ENCODE data around the gene ACOT9. TPM values are rescaled to one million over a fixed set of nuclear protein-coding genes. Genes with fewer than 3 reads are reported as not detected.
A peak's percentile ranks its signal among the peaks of the same experiment; 100 is the strongest.
"Not testable (repeated sequence)": the region's sequence is repeated elsewhere in the genome, so short reads cannot be mapped to it uniquely, and the experiment has no call there.

ACOT9 gene
- total RNA-seq, 4 donors from 2014 or later = 48.7 to 70.7 (median 57.7) TPM

DNA sequence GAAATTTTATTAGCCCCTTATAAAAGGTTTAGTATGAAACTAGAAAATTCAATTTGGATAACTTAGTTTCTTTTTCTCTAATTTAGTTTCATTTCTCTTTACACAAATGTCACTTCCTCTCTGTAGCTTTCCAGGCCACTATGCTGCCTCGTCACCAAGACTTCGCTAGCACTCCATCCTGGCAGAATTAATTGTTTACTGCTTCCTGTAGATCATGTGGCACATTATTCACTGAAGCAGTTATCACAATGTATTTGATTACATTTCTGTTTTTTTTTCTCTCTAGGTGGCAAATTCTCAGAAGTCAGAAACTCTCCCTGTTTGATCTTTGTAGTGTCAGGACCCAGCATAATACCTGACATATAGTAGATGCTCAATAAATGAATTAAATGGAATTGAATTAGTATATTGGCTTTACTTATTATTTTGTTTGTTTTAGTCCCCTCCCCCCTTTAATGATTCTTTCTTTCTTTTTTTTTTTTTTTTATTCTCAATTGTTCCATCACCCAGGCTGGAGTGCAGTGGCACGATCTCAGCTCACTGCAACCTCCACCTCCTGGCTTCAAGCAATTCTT lies 30.6 kb upstream of the ACOT9 start:
- H3K9me3 ChIP-seq = no peaks in the 10 kb centered on the region
- H3K36me3 ChIP-seq = no peaks in the 10 kb centered on the region
- TF ChIP-seq CTCF (IDR thresholded peaks at IDR 0.05) = no peak
- H3K27me3 ChIP-seq = no peaks in the 10 kb centered on the region
- peak overlapping the region in 1 of 4 donors; percentile 44 for H3K27ac ChIP-seq
- H3K4me1 ChIP-seq = no peaks in the 10 kb centered on the region
- ATAC-seq = no peak
- no peak overlapping the region for H3K4me3 ChIP-seq
- 71 to 73% methylated on average over 2 to 3 of the region's 3 CpGs for WGBS, 2 donors (ENCODE audit: low coverage in 1 of 2)

GRCh38 chrX:23771086-23771485 lies 28.0 kb upstream of the ACOT9 start:
- H3K9me3 ChIP-seq, H3K4me1 ChIP-seq, H3K27ac ChIP-seq, H3K4me3 ChIP-seq, H3K36me3 ChIP-seq, H3K27me3 ChIP-seq, ATAC-seq: not testable (repeated sequence)
- 92% methylated on average over 6 of the region's 7 CpGs; no CpG with 5 or more reads in 1 of the 2 donors for WGBS, 2 donors (ENCODE audit: low coverage in 1 of 2)

- no peak for TF ChIP-seq POLR2A (IDR thresholded peaks at IDR 0.05)
- no peak for TF ChIP-seq EP300 (IDR thresholded peaks at IDR 0.05)
- TF ChIP-seq POLR2AphosphoS5 (IDR thresholded peaks at IDR 0.05) = no peak
- TF ChIP-seq CTCF (IDR thresholded peaks at IDR 0.05) = no peak
- Histone ChIP-seq H3K9me3 (no peaks in the 10 kb centered on the region), H3K27ac (no peak overlapping the region), H3K27me3 (no peaks in the 10 kb centered on the region), H3K36me3 (no peaks in the 10 kb centered on the region), H3K4me1 (no peaks in the 10 kb centered on the region), H3K4me3 (no peak overlapping the region)
- 100% methylated on average over 1 of the region's 2 CpGs; no CpG with 5 or more reads in 1 of the 2 donors for WGBS, 2 donors (ENCODE audit: low coverage in 1 of 2)
- ATAC-seq = no peak
Observed at GRCh38 chrX:23770142-23770541, 27.1 kb upstream of the ACOT9 start.

DNA sequence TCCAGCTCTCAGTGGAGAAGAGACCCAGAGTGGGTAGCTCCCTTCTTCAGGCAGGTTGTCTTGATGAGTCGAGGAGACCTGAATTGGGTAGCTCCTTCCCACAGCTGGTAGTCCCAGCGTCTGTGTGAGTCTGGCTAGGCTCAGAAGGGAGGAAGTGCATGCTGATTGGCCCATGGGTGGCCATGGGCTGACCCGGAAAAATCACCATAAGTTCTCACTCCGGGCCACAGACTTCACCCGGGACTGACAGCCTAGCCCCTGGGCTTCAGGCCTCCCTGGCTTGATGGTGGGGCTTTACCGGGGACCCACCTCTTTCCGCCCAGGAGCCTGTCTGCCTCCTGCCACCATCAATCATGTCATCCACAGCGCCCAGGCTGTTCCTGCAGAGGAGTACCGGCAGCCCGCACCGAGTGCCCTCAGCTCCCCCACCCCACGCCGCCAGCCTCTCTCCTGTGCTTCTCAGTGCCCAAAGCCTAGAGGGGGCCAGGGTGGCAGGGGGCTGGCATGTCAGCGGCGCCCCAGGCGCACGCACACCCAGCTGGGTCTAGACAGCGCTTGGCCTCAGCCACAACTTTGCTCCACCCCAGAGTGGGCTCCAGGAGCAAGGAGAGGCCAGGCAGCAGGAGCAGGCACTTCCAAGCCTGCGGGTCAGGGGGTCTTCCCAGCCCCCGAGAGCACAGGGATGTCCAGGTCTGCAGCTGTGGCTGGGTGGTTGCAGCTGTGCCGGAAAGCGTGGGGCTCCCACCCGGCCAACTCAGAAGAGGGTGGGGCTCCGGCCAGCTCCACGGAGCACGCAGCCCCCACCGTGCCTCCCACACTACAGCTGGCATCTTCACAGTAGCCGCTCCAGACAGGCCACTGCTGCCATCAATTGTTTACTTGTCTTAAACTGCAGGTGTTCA lies 23.8 kb upstream of the ACOT9 start:
- Histone ChIP-seq H3K27me3 (no peaks in the 10 kb centered on the region), H3K4me1 (no peaks in the 10 kb centered on the region), H3K36me3 (no peaks in the 10 kb centered on the region), H3K4me3 (peak overlapping the region in 1 of 2 donors; percentile 43), H3K27ac (no peak overlapping the region), H3K9me3 (no peaks in the 10 kb centered on the region)
- no peak for ATAC-seq
- no peak for TF ChIP-seq CTCF (IDR thresholded peaks at IDR 0.05)
- WGBS, 2 donors (ENCODE audit: low coverage in 1 of 2) = 80% methylated on average over 3 of the region's 28 CpGs; no CpG with 5 or more reads in 1 of the 2 donors

DNA sequence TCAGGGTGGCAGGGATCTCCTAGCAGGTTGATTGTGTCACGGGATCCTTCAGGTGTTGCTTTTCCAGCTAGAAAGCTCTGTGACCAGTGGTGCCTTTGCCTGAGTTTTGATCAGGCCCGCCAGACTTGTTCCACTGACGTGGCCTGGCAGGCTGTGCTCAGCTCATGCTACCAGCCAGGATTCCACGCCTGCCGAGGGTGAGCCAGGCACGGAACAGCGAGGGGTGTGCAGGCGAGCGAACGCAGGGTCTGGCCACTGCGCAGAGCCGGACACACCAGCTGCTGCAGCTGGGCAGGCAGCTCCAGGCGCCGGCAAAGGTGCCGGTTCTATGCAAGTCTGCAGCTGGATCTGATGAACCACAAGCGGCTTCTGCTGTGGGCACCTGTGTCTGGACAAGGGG lies 22.8 kb upstream of the ACOT9 start:
- no peak for ATAC-seq
- H3K4me3 ChIP-seq = no peak overlapping the region
- no peaks in the 10 kb centered on the region for H3K4me1 ChIP-seq
- WGBS, 2 donors (ENCODE audit: low coverage in 1 of 2) = 87% methylated on average over 3 of the region's 16 CpGs; no CpG with 5 or more reads in 1 of the 2 donors
- no peak overlapping the region for H3K27ac ChIP-seq
- H3K9me3 ChIP-seq = no peaks in the 10 kb centered on the region
- H3K27me3 ChIP-seq = no peaks in the 10 kb centered on the region
- H3K36me3 ChIP-seq = no peaks in the 10 kb centered on the region
- TF ChIP-seq POLR2A (IDR thresholded peaks at IDR 0.05) (no peak), POLR2AphosphoS5 (IDR thresholded peaks at IDR 0.05) (no peak), EP300 (IDR thresholded peaks at IDR 0.05) (no peak), CTCF (IDR thresholded peaks at IDR 0.05) (no peak)

Measured in gastroesophageal sphincter (tissue), 4 donors.